Upper lobe of left lung (tissue), 6 donors: ENCODE data around the gene ADAMTS2. TPM values are rescaled to one million over a fixed set of nuclear protein-coding genes. Genes with fewer than 3 reads are reported as not detected.

Experiments
- ATAC-seq, 2 donors: fragments of 200-7000 bp; cut with Tn5 transposase; one replicate each; pipeline ENCODE4 v1.9.1; 2022; ENCODE audit warnings: mild to moderate bottlenecking in 2 of 2, moderate library complexity in 2 of 2; ENCODE audit not compliant: low FRiP score in 2 of 2
- DNase-seq, 2 donors: peaks; one replicate each; pipeline ENCODE4 v3.0.0-alpha.2; 2019 to 2020
- H3K27ac ChIP-seq, 4 donors: fragments of 200-600 bp; sonication (generic); one replicate each; pipeline ENCODE4 v1.5.1; 2016 to 2019
- H3K27me3 ChIP-seq, 4 donors: fragments of 200-600 bp; sonication (generic); one replicate each; pipeline ENCODE4 v1.5.1; 2017 to 2019
- H3K36me3 ChIP-seq, 4 donors: fragments of 200-600 bp; sonication (generic); one replicate each; pipeline ENCODE4 v1.5.1; 2016 to 2019
- H3K4me1 ChIP-seq, 4 donors: fragments of 200-600 bp; sonication (generic); one replicate each; pipeline ENCODE4 v1.5.1; 2018 to 2019
- H3K4me3 ChIP-seq, 4 donors: fragments of 200-600 bp; sonication (generic); one replicate each; pipeline ENCODE4 v1.5.1; 2017 to 2019; ENCODE audit warnings: mild to moderate bottlenecking in 2 of 4, moderate library complexity in 1 of 4
- H3K9me3 ChIP-seq, 4 donors: fragments of 200-600 bp; sonication (generic); one replicate each; pipeline ENCODE4 v1.5.1; 2018 to 2019
- CTCF ChIP-seq, 6 experiments: fragments of 450-650 bp in 4 of 6; fragments of 200-600 bp in 2 of 6; sonication (generic) in 2 of 6; IDR thresholded peaks; one replicate each; pipeline ENCODE4 v1.5.1; 2016 to 2019; ENCODE audit warnings: antibody characterized with exemption in 6 of 6
- EP300 ChIP-seq, 4 donors: sonication (generic); formaldehyde crosslinking; IDR thresholded peaks; one replicate each; pipeline ENCODE4 v1.5.1; 2017; ENCODE audit warnings: antibody characterized with exemption in 4 of 4, control low read depth in 2 of 4
- POLR2A ChIP-seq, 4 donors: fragments of 450-650 bp; IDR thresholded peaks; one replicate each; pipeline ENCODE4 v1.5.1; 2016 to 2017; ENCODE audit warnings: antibody characterized with exemption in 4 of 4, mild to moderate bottlenecking in 2 of 4
- POLR2AphosphoS5 ChIP-seq, 2 donors: sonication (generic); formaldehyde crosslinking; IDR thresholded peaks; one replicate each; pipeline ENCODE4 v1.5.1; 2017; ENCODE audit warnings: antibody characterized with exemption in 2 of 2
- WGBS, 2 donors: methylation state at CpG; one replicate each; pipeline ENCODE4 v1.1.5; 2017 to 2018; 5-methylcytosine and 5-hydroxymethylcytosine counted together
- total RNA-seq, 6 donors: library from RNA; depleted of rRNA in 4 of 6; stranded (reverse); fragments of >200 nt in 4 of 6; gene quantifications; one replicate each; pipeline versions ENCODE4 v1.1.0 to v1.2.1, GENCODE V29; 2016 to 2021
- donor health status: DM: no; HTN: no; CAD: no; lungs with moderate emphysema.
- donor health status: DM: no; HTN: yes; CAD: no; lungs with severe emphysema.

The ADAMTS2 gene
- total RNA-seq, 6 donors from 2014 or later = 10.0 to 114 (median 25.7) TPM

- TF ChIP-seq POLR2AphosphoS5 (IDR thresholded peaks at IDR 0.05) (no peak), CTCF (IDR thresholded peaks at IDR 0.05) (no peak), POLR2A (IDR thresholded peaks at IDR 0.05) (no peak), EP300 (IDR thresholded peaks at IDR 0.05) (no peak)
- Histone ChIP-seq H3K36me3 (no peaks in the 10 kb centered on the region), H3K27ac (no peak overlapping the region), H3K27me3 (no peaks in the 10 kb centered on the region), H3K9me3 (no peaks in the 10 kb centered on the region), H3K4me3 (no peak overlapping the region), H3K4me1 (no peaks in the 10 kb centered on the region)
- 74 to 77% methylated on average over 16 of the region's 16 CpGs for WGBS, 2 donors
- DNase-seq (no peak), ATAC-seq (no peak)
Measured at GRCh38 chr5:179378441-179379271, 33.4 kb upstream of the ADAMTS2 start.

GRCh38 chr5:179378116-179378440 lies 32.8 kb upstream of the ADAMTS2 start:
- H3K4me3 ChIP-seq = no peak overlapping the region
- DNase-seq = no peak
- no peak for ATAC-seq
- H3K36me3 ChIP-seq = no peaks in the 10 kb centered on the region
- H3K27me3 ChIP-seq = no peaks in the 10 kb centered on the region
- no peaks in the 10 kb centered on the region for H3K9me3 ChIP-seq
- H3K27ac ChIP-seq = no peak overlapping the region
- TF ChIP-seq CTCF (IDR thresholded peaks at IDR 0.05) = no peak
- TF ChIP-seq POLR2A (IDR thresholded peaks at IDR 0.05) = no peak
- no peak for TF ChIP-seq POLR2AphosphoS5 (IDR thresholded peaks at IDR 0.05)
- TF ChIP-seq EP300 (IDR thresholded peaks at IDR 0.05) = no peak
- WGBS, 2 donors = 87 to 97% methylated on average over 5 of the region's 5 CpGs
- H3K4me1 ChIP-seq = no peaks in the 10 kb centered on the region

- peak; percentile 12 to 74 for DNase-seq
Measured at GRCh38 chr5:179377421-179378115, 32.3 kb upstream of the ADAMTS2 start.

GRCh38 chr5:179376701-179377420 lies 31.6 kb upstream of the ADAMTS2 start:
- Histone ChIP-seq H3K4me3 (no peak overlapping the region), H3K27ac (no peak overlapping the region), H3K9me3 (no peaks in the 10 kb centered on the region), H3K27me3 (no peaks in the 10 kb centered on the region), H3K4me1 (no peaks in the 10 kb centered on the region), H3K36me3 (no peaks in the 10 kb centered on the region)
- TF ChIP-seq EP300 (IDR thresholded peaks at IDR 0.05) = no peak
- no peak for TF ChIP-seq CTCF (IDR thresholded peaks at IDR 0.05)
- no peak for TF ChIP-seq POLR2A (IDR thresholded peaks at IDR 0.05)
- no peak for TF ChIP-seq POLR2AphosphoS5 (IDR thresholded peaks at IDR 0.05)
- 83 to 84% methylated on average over 14 to 19 of the region's 19 CpGs for WGBS, 2 donors
- DNase-seq (peak; percentile 10 to 53), ATAC-seq (peak in 1 of 2 donors; percentile 1)

More at GRCh38 chr5:179377421-179378115, 32.3 kb upstream of the ADAMTS2 start:
- Histone ChIP-seq H3K27ac (no peak overlapping the region), H3K4me1 (no peaks in the 10 kb centered on the region), H3K9me3 (no peaks in the 10 kb centered on the region), H3K27me3 (no peaks in the 10 kb centered on the region), H3K4me3 (no peak overlapping the region), H3K36me3 (no peaks in the 10 kb centered on the region)
- ATAC-seq = no peak
- 77 to 80% methylated on average over 14 to 17 of the region's 17 CpGs for WGBS, 2 donors
- TF ChIP-seq POLR2A (IDR thresholded peaks at IDR 0.05) (no peak), EP300 (IDR thresholded peaks at IDR 0.05) (no peak)

GRCh38 chr5:179375831-179376365 lies 30.6 kb upstream of the ADAMTS2 start:
- no peak for TF ChIP-seq CTCF (IDR thresholded peaks at IDR 0.05)
- TF ChIP-seq POLR2A (IDR thresholded peaks at IDR 0.05) = no peak
- no peak for TF ChIP-seq EP300 (IDR thresholded peaks at IDR 0.05)
- TF ChIP-seq POLR2AphosphoS5 (IDR thresholded peaks at IDR 0.05) = no peak
- WGBS, 2 donors = 72 to 79% methylated on average over 2 of the region's 2 CpGs
- no peaks in the 10 kb centered on the region for H3K9me3 ChIP-seq

More at GRCh38 chr5:179375831-179376365, 30.6 kb upstream of the ADAMTS2 start:
- H3K36me3 ChIP-seq = no peaks in the 10 kb centered on the region
- no peak overlapping the region for H3K27ac ChIP-seq
- H3K4me1 ChIP-seq = no peaks in the 10 kb centered on the region
- DNase-seq (peak in 1 of 2 donors; percentile 15), ATAC-seq (no peak)
- H3K27me3 ChIP-seq = no peaks in the 10 kb centered on the region
- H3K4me3 ChIP-seq = no peak overlapping the region
